Natural killer cell treated with Interleukin-12 subunit alpha and Interleukin-12 subunit beta and Interleukin-15 and Interleukin-18, amount 100 ng/mL, for 72 hours (primary cell): ENCODE measurements around the gene TMEM131. TPM values are rescaled to one million over a fixed set of nuclear protein-coding genes. Genes with fewer than 3 reads are reported as not detected.

Source experiments
- ATAC-seq, 2 donors: fragments of 150-1000 bp; cut with Tn5 transposase in 1 of 2; sonication (Bioruptor Pico), chemical (Tn5 transposase) in 1 of 2; 2 replicates each; pipeline ENCODE4 v1.10.0; 2021
- DNase-seq: peaks from one replicate; pipeline ENCODE4 v3.0.0; 2022; ENCODE audit warnings: low spot score
- H3K27ac Mint-ChIP-seq, 2 donors: 1 replicate in 1 of 2; 2 replicates in 1 of 2; pipeline ENCODE4 v1.8.0; 2022; ENCODE audit warnings: mixed read lengths in 2 of 2, mild to moderate bottlenecking in 1 of 2, moderate library complexity in 1 of 2
- H3K27me3 Mint-ChIP-seq, 2 donors: 1 replicate in 1 of 2; 2 replicates in 1 of 2; pipeline ENCODE4 v1.8.0; 2022; ENCODE audit warnings: mixed read lengths in 2 of 2
- H3K36me3 Mint-ChIP-seq: one replicate; pipeline ENCODE4 v1.8.0; 2022; ENCODE audit warnings: mixed read lengths
- H3K4me1 Mint-ChIP-seq, 2 donors: 1 replicate in 1 of 2; 2 replicates in 1 of 2; pipeline ENCODE4 v1.8.0; 2022; ENCODE audit warnings: low read depth in 2 of 2, mixed read lengths in 2 of 2, mild to moderate bottlenecking in 1 of 2
- H3K4me3 Mint-ChIP-seq: one replicate; pipeline ENCODE4 v1.8.0; 2022; ENCODE audit warnings: mixed read lengths
- H3K9me3 Mint-ChIP-seq: 2 replicates; pipeline ENCODE4 v1.8.0; 2022; ENCODE audit warnings: mixed read lengths
- total RNA-seq, 2 donors: library from RNA; stranded (reverse); gene quantifications; one replicate each; pipeline ENCODE4 v1.2.3, GENCODE V29; 2022

TMEM131 gene
- total RNA-seq, 2 donors from 2014 or later: 44.6 to 47.3 TPM

DNA sequence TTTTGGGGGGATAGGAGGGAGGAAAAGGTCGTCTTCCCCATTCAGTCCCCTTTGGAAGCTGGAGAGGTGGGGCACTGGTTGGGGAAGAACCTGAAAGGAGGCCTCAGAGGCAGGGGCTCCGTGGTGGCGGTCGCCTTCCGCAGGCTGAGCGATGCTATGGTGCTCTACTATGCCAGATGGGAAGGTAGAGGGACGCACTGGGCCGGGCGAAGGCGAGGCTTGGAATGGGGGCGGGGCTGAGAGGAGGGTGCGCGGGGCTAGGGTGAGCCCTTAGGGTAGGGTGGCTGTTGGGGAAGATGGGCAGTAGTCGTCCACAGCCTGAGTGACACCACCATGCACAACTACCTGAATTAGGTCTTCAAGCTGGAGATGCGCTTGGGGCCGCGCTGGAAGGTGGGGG, 271.2 kb downstream of the TMEM131 start:
- no peaks in the 10 kb centered on the region for H3K9me3 Mint-ChIP-seq
- H3K4me3 Mint-ChIP-seq: no peak overlapping the region
- peaks cover 74 to 79% of the 10 kb centered on the region in 2 donors for H3K4me1 Mint-ChIP-seq
- H3K27ac Mint-ChIP-seq: peak overlapping the region; percentile 68 to 88
- H3K36me3 Mint-ChIP-seq: peaks cover 33% of the 10 kb centered on the region
- no peaks in the 10 kb centered on the region for H3K27me3 Mint-ChIP-seq
- DNase-seq (no peak), ATAC-seq (no peak)

GRCh38 chr2:97724073-97724410, 271.7 kb downstream of the TMEM131 start:
- Mint-ChIP-seq H3K9me3 (no peaks in the 10 kb centered on the region), H3K4me1 (peaks cover 76 to 80% of the 10 kb centered on the region in 2 donors), H3K27ac (peak overlapping the region in 1 of 2 donors; percentile 88), H3K36me3 (peaks cover 33% of the 10 kb centered on the region), H3K27me3 (no peaks in the 10 kb centered on the region), H3K4me3 (no peak overlapping the region)
- ATAC-seq (no peak), DNase-seq (no peak)

DNA sequence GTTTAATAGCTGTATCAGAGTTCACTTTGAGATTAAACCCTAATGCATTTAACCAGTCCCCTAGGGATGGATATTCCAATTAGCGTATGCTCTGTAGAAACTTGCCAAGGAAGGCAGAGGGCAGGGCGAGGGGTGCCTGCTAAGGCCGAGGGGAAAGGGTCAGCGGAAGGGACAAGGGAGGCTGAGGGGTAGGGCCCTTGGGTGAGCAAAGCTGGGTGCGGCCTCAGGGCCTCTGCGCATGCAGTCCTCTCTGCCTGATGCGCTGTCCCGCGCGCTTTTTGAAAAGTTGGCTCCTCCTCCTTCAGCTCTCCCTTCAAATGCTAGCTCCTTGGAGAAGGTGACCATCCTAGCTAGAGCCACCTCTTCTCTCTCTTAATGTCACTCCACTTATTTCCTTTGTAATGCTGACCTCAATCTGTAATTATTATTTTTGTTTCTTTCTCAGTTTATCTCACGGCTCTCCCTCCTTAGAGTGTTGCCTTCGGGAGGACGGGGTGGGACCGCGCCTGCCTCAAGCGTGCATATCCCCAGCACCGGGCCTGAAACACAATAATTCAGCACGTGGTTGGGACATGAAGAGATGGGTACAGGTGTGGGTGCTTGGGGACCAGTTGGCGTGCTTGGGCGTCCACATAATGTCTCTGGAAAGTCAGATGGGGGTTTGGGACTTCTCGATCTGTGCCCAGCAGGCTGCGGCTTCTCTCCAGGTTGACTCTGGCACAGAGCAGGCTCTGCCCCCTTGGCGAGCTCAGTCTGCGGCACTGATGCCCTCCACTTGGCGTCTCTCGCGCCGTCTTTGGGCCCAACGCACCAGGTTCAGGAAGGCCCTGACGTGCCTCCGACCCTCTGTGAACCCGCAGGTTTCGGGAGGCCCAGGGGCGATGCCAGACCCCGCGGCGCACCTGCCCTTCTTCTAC, 272.3 kb downstream of the TMEM131 start:
- no peaks in the 10 kb centered on the region for H3K9me3 Mint-ChIP-seq
- H3K36me3 Mint-ChIP-seq: peaks cover 33% of the 10 kb centered on the region
- DNase-seq: no peak
- no peaks in the 10 kb centered on the region for H3K27me3 Mint-ChIP-seq
- peak overlapping the region; percentile 83 to 91 for H3K27ac Mint-ChIP-seq
- no peak for ATAC-seq
- peak overlapping the region; percentile 55 for H3K4me3 Mint-ChIP-seq
- peaks cover 76 to 82% of the 10 kb centered on the region in 2 donors for H3K4me1 Mint-ChIP-seq

- Mint-ChIP-seq H3K36me3 (peaks cover 23% of the 10 kb centered on the region), H3K27me3 (no peaks in the 10 kb centered on the region), H3K4me3 (peak overlapping the region; percentile 55), H3K4me1 (peaks cover 71 to 78% of the 10 kb centered on the region in 2 donors), H3K9me3 (no peaks in the 10 kb centered on the region), H3K27ac (peak overlapping the region; percentile 83 to 91)
- DNase-seq (no peak), ATAC-seq (no peak)
Observed at GRCh38 chr2:97722227-97722626, 273.5 kb downstream of the TMEM131 start.

DNA sequence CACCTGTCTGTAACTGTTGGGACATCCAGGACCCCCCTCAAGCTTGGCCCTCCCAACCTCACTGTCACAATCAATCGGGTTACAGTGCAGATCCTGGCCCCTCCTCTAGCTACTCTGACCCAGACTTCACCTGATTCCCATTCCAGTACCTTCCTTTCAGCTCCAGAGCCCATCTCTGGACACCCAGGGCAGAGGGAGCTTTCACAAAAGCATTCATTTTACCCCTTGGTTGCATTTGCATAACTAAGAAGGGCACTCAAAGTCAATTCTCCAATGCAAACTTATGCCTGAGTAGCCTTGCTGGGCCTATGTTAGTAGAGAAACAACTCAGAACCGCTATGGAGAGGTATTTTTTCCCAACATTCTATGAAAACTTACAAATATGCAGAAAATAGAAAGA, 275.0 kb downstream of the TMEM131 start:
- Mint-ChIP-seq H3K9me3 (no peaks in the 10 kb centered on the region), H3K27ac (peak overlapping the region; percentile 77 to 99), H3K4me1 (peaks cover 72 to 75% of the 10 kb centered on the region in 2 donors), H3K4me3 (peak overlapping the region; percentile 61), H3K27me3 (no peaks in the 10 kb centered on the region), H3K36me3 (peaks cover 16% of the 10 kb centered on the region)
- ATAC-seq (no peak), DNase-seq (no peak)

DNA sequence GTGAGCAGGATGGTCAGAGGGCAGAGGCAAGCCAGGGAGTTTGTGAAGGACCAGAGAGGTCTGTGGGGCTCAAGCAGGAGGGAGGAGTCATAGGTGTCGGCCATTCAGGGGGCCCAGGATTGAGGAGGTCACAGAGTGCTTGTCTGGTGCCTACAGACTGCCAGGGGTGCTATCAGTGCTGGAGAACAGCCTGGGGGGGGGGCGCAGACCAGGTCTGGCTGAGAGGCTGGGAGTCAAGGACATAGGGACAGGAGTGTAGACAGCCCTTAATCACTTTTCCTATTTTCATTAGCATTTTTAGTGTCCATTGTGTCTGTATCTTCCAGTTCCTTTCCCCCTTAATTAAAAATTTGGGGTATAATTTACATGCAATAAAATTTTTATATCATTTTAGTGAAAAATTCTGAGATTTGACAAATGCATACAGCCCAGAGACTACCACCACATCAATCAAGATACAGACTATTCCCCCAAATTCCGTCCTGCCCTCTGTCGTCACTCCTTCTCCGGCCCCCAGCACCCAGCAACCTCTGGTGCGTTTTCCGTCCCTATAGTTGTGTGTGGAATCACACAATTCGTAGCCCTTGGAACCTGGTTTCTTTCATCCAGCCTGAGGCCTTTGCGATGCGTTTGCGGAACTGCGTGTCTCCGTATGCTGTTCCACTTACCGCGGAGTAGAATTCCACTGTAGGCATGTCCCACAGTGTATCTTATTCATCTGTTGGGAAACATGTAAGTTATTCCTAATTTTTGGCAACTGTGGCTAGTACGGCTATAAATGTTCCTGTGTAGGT, 276.2 kb downstream of the TMEM131 start:
- Mint-ChIP-seq H3K4me1 (peaks cover 75 to 76% of the 10 kb centered on the region in 2 donors), H3K36me3 (peaks cover 11% of the 10 kb centered on the region), H3K27ac (peak overlapping the region; percentile 98 to 99), H3K27me3 (no peaks in the 10 kb centered on the region), H3K9me3 (no peaks in the 10 kb centered on the region), H3K4me3 (peak overlapping the region; percentile 87)
- DNase-seq: no peak
- no peak for ATAC-seq

DNA sequence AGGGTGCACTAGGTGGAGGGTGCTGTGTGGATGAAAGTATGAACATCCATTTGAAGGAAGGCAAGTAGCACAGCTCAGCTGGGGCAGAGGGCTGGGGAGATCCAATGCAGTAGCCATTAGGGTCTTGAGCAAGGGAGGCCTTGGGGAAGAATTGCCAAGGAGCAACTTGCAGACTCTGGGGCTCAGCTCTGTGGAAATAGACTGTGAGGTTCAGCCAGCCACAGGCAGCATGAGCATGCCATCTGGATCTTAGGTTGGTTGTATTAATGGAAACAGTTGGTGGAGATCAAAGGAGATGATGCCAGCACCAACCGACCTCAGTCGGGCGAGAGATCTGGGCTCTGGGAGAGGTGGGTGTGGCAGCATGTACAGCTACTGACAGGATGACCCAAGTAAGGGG, 276.8 kb downstream of the TMEM131 start:
- H3K9me3 Mint-ChIP-seq: no peaks in the 10 kb centered on the region
- no peaks in the 10 kb centered on the region for H3K27me3 Mint-ChIP-seq
- peaks cover 11% of the 10 kb centered on the region for H3K36me3 Mint-ChIP-seq
- DNase-seq: no peak
- H3K27ac Mint-ChIP-seq: peak overlapping the region; percentile 98 to 99
- peaks cover 76 to 77% of the 10 kb centered on the region in 2 donors for H3K4me1 Mint-ChIP-seq
- peak in 1 of 2 donors; percentile 37 for ATAC-seq
- peak overlapping the region; percentile 87 for H3K4me3 Mint-ChIP-seq

- peak; percentile 73 to 78 for ATAC-seq
- peak overlapping the region; percentile 87 for H3K4me3 Mint-ChIP-seq
- H3K9me3 Mint-ChIP-seq: no peaks in the 10 kb centered on the region
- peaks cover 75 to 80% of the 10 kb centered on the region in 2 donors for H3K4me1 Mint-ChIP-seq
- H3K27me3 Mint-ChIP-seq: no peaks in the 10 kb centered on the region
- peak; percentile 80 for DNase-seq
- H3K27ac Mint-ChIP-seq: peak overlapping the region; percentile 98 to 99
- peaks cover 11% of the 10 kb centered on the region for H3K36me3 Mint-ChIP-seq
Observed at GRCh38 chr2:97718051-97718882, 277.5 kb downstream of the TMEM131 start.

GRCh38 chr2:97717613-97717995, 278.1 kb downstream of the TMEM131 start:
- Mint-ChIP-seq H3K27me3 (no peaks in the 10 kb centered on the region), H3K4me1 (peaks cover 72 to 78% of the 10 kb centered on the region in 2 donors), H3K4me3 (peak overlapping the region; percentile 87), H3K36me3 (peaks cover 7% of the 10 kb centered on the region), H3K9me3 (no peaks in the 10 kb centered on the region), H3K27ac (peak overlapping the region; percentile 98 to 99)
- DNase-seq: peak; percentile 29
- ATAC-seq: no peak

- DNase-seq (peak; percentile 56), ATAC-seq (no peak)
- H3K27ac Mint-ChIP-seq: peak overlapping the region; percentile 98 to 99
- H3K9me3 Mint-ChIP-seq: no peaks in the 10 kb centered on the region
- H3K4me3 Mint-ChIP-seq: peak overlapping the region; percentile 87
- no peaks in the 10 kb centered on the region for H3K27me3 Mint-ChIP-seq
- H3K36me3 Mint-ChIP-seq: peaks cover 5% of the 10 kb centered on the region
- H3K4me1 Mint-ChIP-seq: peaks cover 74 to 78% of the 10 kb centered on the region in 2 donors
Observed at GRCh38 chr2:97716695-97717612, 278.8 kb downstream of the TMEM131 start.

GRCh38 chr2:97715951-97716694, 279.6 kb downstream of the TMEM131 start:
- Mint-ChIP-seq H3K36me3 (peaks cover 5% of the 10 kb centered on the region), H3K9me3 (no peaks in the 10 kb centered on the region), H3K27me3 (no peaks in the 10 kb centered on the region), H3K4me3 (peak overlapping the region; percentile 87), H3K4me1 (peaks cover 79 to 84% of the 10 kb centered on the region in 2 donors), H3K27ac (peak overlapping the region; percentile 98 to 99)
- peak; percentile 51 for DNase-seq
- ATAC-seq: no peak
